PC-9 (cell line): ENCODE measurements around the gene ZFAND6.

Experiments used
- CTCF ChIP-seq: fragments of 200-600 bp; sonication (generic); conservative IDR thresholded peaks from 2 replicates; pipeline ENCODE4 v1.6.1; 2017; ENCODE audit warnings: mixed run types, antibody characterized with exemption, mild to moderate bottlenecking, moderate library complexity
- EZH2 ChIP-seq: fragments of 200-600 bp; sonication (generic); IDR thresholded peaks from 2 replicates; pipeline ENCODE4 v1.8.0; 2017; ENCODE audit warnings: antibody characterized with exemption, low read depth

GRCh38 chr15:80107204-80107603 lies 47.7 kb downstream of the ZFAND6 start:
- no peak for TF ChIP-seq CTCF
- TF ChIP-seq EZH2, result no peak
